ENCODE results near the gene VPS26A. TPM values are rescaled to one million over a fixed set of nuclear protein-coding genes. Genes with fewer than 3 reads are reported as not detected.

The VPS26A gene
- total RNA-seq, 1 experiment from 2014 or later = 90.0 TPM

DNA sequence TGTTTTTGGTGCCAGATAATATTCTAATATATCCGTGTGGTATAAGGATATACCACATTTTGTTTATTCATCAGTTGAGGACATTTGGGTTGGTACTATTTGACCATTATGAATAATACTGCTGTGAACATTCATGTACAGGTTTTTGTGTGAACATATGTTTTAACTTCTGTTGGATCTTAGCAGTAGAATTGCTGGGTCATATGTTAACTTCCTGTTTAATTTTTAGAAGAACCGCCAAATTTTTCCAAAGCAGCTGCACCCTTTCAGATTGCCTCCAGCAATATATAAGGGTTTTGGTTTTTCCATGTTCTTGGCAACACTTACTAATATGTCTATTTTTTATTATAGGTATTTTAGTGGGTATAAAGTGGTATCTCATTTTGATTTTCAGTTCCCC, 22.8 kb downstream of the VPS26A start:
- Histone ChIP-seq H3K9me3 (ENCODE audit: insufficient read depth, low read depth) (no peaks in the 10 kb centered on the region), H3K79me2 (ENCODE audit: low read depth) (peaks cover 47% of the 10 kb centered on the region), H3K27ac (no peak overlapping the region), H3K4me2 (no peak overlapping the region), H3K9me2 (ENCODE audit: insufficient read depth) (no peaks in the 10 kb centered on the region), H3F3A (ENCODE audit: insufficient read depth, low read depth) (peaks cover 20% of the 10 kb centered on the region), H2AFZ (no peak overlapping the region), H4K20me1 (ENCODE audit: insufficient read depth) (peaks cover 28% of the 10 kb centered on the region; the same call in 1 of the 2 replicates), H3K4me1 (replicated peaks; ENCODE audit: insufficient read depth) (no peaks in the 10 kb centered on the region), H3K4me3 (no peak overlapping the region), H3K27me3 (ENCODE audit: insufficient read depth, low read depth) (no peaks in the 10 kb centered on the region), H3K36me3 (ENCODE audit: low read depth) (0 out of 2 replicates have a peak, but pooled peaks cover 8% of the 10 kb centered on the region)
- DNase-seq = no peak
- TF ChIP-seq EZH2 (IDR thresholded peaks at IDR 0.05; ENCODE audit: low read depth) (no peak), CTCF (conservative IDR thresholded peaks at IDR 0.05) (no peak)
- no TSS peak for BruUV-seq (replicated peaks)
- ChIA-PET POLR2A (ENCODE audit: unreplicated experiment) (no interaction called here), CTCF (no interaction called here)
- intact Hi-C loops (cut with micrococcal nuclease; ENCODE audit: unreplicated experiment) = no loop called here

DNA sequence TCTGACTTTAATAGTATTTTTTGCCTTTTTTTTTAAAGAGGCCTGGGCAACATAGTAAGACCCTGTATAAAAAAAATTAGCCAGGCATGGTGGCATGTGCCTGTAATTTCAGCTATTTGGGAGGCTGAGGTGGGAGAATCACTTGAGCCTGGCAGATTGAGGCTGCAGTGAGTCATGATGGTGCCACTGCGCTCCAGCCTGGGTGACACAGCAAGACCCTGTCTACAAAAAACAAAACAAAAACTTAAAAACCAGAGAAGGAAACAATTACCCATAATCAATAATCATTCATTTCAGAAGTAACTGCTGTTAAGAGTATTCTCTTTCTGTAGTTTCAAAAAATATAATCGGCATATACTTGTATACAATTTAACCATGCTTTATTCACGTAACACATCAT, 28.0 kb downstream of the VPS26A start:
- H3K9me3 ChIP-seq (ENCODE audit: insufficient read depth, low read depth) = no peaks in the 10 kb centered on the region
- no peak for TF ChIP-seq CTCF (conservative IDR thresholded peaks at IDR 0.05)
- no peak for TF ChIP-seq EZH2 (IDR thresholded peaks at IDR 0.05; ENCODE audit: low read depth)
- peaks cover 35% of the 10 kb centered on the region for H4K20me1 ChIP-seq (ENCODE audit: insufficient read depth)
- DNase-seq = no peak
- intact Hi-C loops (cut with micrococcal nuclease; ENCODE audit: unreplicated experiment) = no loop called here
- peaks cover 20% of the 10 kb centered on the region for H3K79me2 ChIP-seq (ENCODE audit: low read depth)
- H3K4me1 ChIP-seq (replicated peaks; ENCODE audit: insufficient read depth) = no peaks in the 10 kb centered on the region
- H3K27ac ChIP-seq = no peak overlapping the region
- H3K9me2 ChIP-seq (ENCODE audit: insufficient read depth) = no peaks in the 10 kb centered on the region; the same call in 1 of the 2 replicates
- H2AFZ ChIP-seq = no peak overlapping the region
- H3K4me2 ChIP-seq = no peak overlapping the region
- peaks cover 5% of the 10 kb centered on the region; the same call in 1 of the 2 replicates for H3K36me3 ChIP-seq (ENCODE audit: low read depth)
- no peak overlapping the region for H3K4me3 ChIP-seq
- peaks cover 27% of the 10 kb centered on the region for H3F3A ChIP-seq (ENCODE audit: insufficient read depth, low read depth)
- CTCF ChIA-PET = no interaction called here
- no TSS peak for BruUV-seq (replicated peaks)
- POLR2A ChIA-PET (ENCODE audit: unreplicated experiment) = no interaction called here
- H3K27me3 ChIP-seq (ENCODE audit: insufficient read depth, low read depth) = no peaks in the 10 kb centered on the region

DNA sequence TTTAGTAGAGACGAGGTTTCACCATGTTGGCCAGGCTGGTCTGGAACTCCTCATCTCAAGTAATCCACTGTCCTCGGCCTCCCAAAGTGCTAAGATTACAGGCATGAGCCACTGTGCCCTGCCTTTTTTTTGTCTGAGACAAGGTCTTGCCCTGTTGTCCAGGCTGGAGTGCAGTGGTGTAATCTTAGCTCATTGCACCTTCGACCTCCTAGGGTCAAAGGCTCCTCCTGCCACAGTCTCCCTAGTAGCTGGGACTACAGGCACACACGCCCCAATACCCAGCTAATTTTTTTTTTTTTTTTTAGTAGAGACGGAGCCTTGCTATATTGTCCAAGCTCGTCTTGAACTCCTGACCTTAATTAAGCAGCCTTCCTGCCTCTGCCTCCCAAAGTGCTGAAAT, 29.2 kb downstream of the VPS26A start:
- Histone ChIP-seq H2AFZ (no peak overlapping the region), H3F3A (ENCODE audit: insufficient read depth, low read depth) (peaks cover 33% of the 10 kb centered on the region), H3K4me3 (no peak overlapping the region), H3K36me3 (ENCODE audit: low read depth) (peaks cover 17% of the 10 kb centered on the region), H4K20me1 (ENCODE audit: insufficient read depth) (peaks cover 32% of the 10 kb centered on the region), H3K27ac (no peak overlapping the region), H3K9me3 (ENCODE audit: insufficient read depth, low read depth) (no peaks in the 10 kb centered on the region), H3K27me3 (ENCODE audit: insufficient read depth, low read depth) (no peaks in the 10 kb centered on the region), H3K4me2 (no peak overlapping the region), H3K4me1 (replicated peaks; ENCODE audit: insufficient read depth) (no peaks in the 10 kb centered on the region), H3K79me2 (ENCODE audit: low read depth) (peaks cover 11% of the 10 kb centered on the region), H3K9me2 (ENCODE audit: insufficient read depth) (no peaks in the 10 kb centered on the region; the same call in 1 of the 2 replicates)
- TF ChIP-seq CTCF (conservative IDR thresholded peaks at IDR 0.05) = no peak
- ChIA-PET CTCF (no interaction called here), POLR2A (ENCODE audit: unreplicated experiment) (no interaction called here)
- BruUV-seq (replicated peaks) = no TSS peak
- intact Hi-C loops (cut with micrococcal nuclease; ENCODE audit: unreplicated experiment) = no loop called here
- DNase-seq = no peak
